OCI-LY3 (cell line): ENCODE results near the gene WWOX.

ENCODE experiments used
- H2AFZ ChIP-seq: fragments of 200-600, 300-600 bp; shearing (Covaris generic); 2 replicates; pipeline ENCODE4 v1.6.0; 2014; ENCODE audit warnings: antibody characterized with exemption, low read depth, low read length
- H3K27ac ChIP-seq: fragments of 200-600, 300-600 bp; sonication (generic); 2 replicates; pipeline ENCODE4 v1.5.1; 2014; ENCODE audit warnings: mild to moderate bottlenecking, low read length, moderate library complexity, mixed read lengths
- H3K27me3 ChIP-seq: fragments of 200-600, 300-600 bp; sonication (generic); 2 replicates; pipeline ENCODE4 v1.6.1; 2014; ENCODE audit warnings: low read depth, low read length, mixed read lengths
- H3K36me3 ChIP-seq: fragments of 200-600, 300-600 bp; sonication (generic); replicated peaks from 2 replicates; pipeline ENCODE3; 2014; ENCODE audit warnings: low read depth, low read length, mixed read lengths
- H3K4me1 ChIP-seq: fragments of 300-600, 200-600 bp; sonication (generic); 2 replicates; pipeline ENCODE4 v1.6.1; 2014; ENCODE audit warnings: low read length, mixed read lengths
- H3K4me2 ChIP-seq: fragments of 200-600, 300-600 bp; sonication (generic); 2 replicates; pipeline ENCODE4 v1.6.1; 2014; ENCODE audit warnings: low read length, mixed read lengths
- H3K4me3 ChIP-seq: fragments of 300-600, 200-600 bp; sonication (generic); 2 replicates; pipeline ENCODE4 v1.5.1; 2014; ENCODE audit warnings: antibody characterized with exemption, mild to moderate bottlenecking, low read length, moderate library complexity
- H3K79me2 ChIP-seq: fragments of 300-600, 200-600 bp; shearing (Covaris generic); 2 replicates; pipeline ENCODE4 v1.6.1; 2014; ENCODE audit warnings: mild to moderate bottlenecking, low read length, mixed read lengths
- H3K9ac ChIP-seq: fragments of 300-600, 200-600 bp; shearing (Covaris generic); 2 replicates; pipeline ENCODE4 v1.6.0; 2014; ENCODE audit warnings: mild to moderate bottlenecking, low read length, moderate library complexity
- H3K9me3 ChIP-seq: fragments of 200-600, 300-600 bp; shearing (Covaris generic); 2 replicates; pipeline ENCODE4 v1.6.1; 2014; ENCODE audit warnings: low read length, mixed read lengths; ENCODE audit not compliant: insufficient read depth
- H4K20me1 ChIP-seq: fragments of 200-600, 300-600 bp; sonication (generic); 2 replicates; pipeline ENCODE4 v1.6.1; 2016; ENCODE audit warnings: low read length, mixed read lengths; ENCODE audit not compliant: insufficient read depth
- CTCF ChIP-seq: fragments of 200-600, 300-600 bp; sonication (generic); IDR thresholded peaks from 2 replicates; pipeline ENCODE4 v1.5.1; 2014; ENCODE audit warnings: antibody characterized with exemption, low read length, low read depth
- EZH2phosphoT487 ChIP-seq: fragments of 200-600 bp; shearing (Covaris generic); IDR thresholded peaks from 2 replicates; pipeline ENCODE4 v1.6.1; 2018; ENCODE audit warnings: antibody characterized with exemption, mixed run types, low read depth

WWOX gene

GRCh38 chr16:78489631-78490030 is 390.2 kb downstream of the WWOX start:
- no peak overlapping the region for H2AFZ ChIP-seq
- no peak overlapping the region for H3K27ac ChIP-seq
- H3K36me3 ChIP-seq, result no peaks in the 10 kb centered on the region
- H3K4me2 ChIP-seq, result no peak overlapping the region
- no peaks in the 10 kb centered on the region for H3K79me2 ChIP-seq
- TF ChIP-seq CTCF, result no peak
- no peak for TF ChIP-seq EZH2phosphoT487
- H3K9me3 ChIP-seq, result no peaks in the 10 kb centered on the region
- peaks cover 8% of the 10 kb centered on the region; the same call in 1 of the 2 replicates for H3K27me3 ChIP-seq
- H3K4me1 ChIP-seq, result no peaks in the 10 kb centered on the region
- H3K9ac ChIP-seq, result no peak overlapping the region
- H3K4me3 ChIP-seq, result no peak overlapping the region
- no peaks in the 10 kb centered on the region for H4K20me1 ChIP-seq

GRCh38 chr16:78490431-78490830 is 391.0 kb downstream of the WWOX start:
- no peak overlapping the region for H3K9ac ChIP-seq
- no peaks in the 10 kb centered on the region for H3K36me3 ChIP-seq
- no peak overlapping the region for H3K4me2 ChIP-seq
- no peak overlapping the region for H2AFZ ChIP-seq
- peaks cover 8% of the 10 kb centered on the region; the same call in 1 of the 2 replicates for H3K27me3 ChIP-seq
- H3K27ac ChIP-seq, result no peak overlapping the region
- H3K79me2 ChIP-seq, result no peaks in the 10 kb centered on the region
- H3K9me3 ChIP-seq, result no peaks in the 10 kb centered on the region
- H3K4me1 ChIP-seq, result no peaks in the 10 kb centered on the region
- no peaks in the 10 kb centered on the region for H4K20me1 ChIP-seq
- TF ChIP-seq CTCF (no peak), EZH2phosphoT487 (no peak)
- no peak overlapping the region for H3K4me3 ChIP-seq

GRCh38 chr16:78490847-78491246 is 391.4 kb downstream of the WWOX start:
- TF ChIP-seq CTCF, result no peak
- no peak overlapping the region for H3K4me3 ChIP-seq
- H4K20me1 ChIP-seq, result no peaks in the 10 kb centered on the region
- no peak overlapping the region for H3K27ac ChIP-seq
- peaks cover 8% of the 10 kb centered on the region; the same call in 1 of the 2 replicates for H3K27me3 ChIP-seq
- no peaks in the 10 kb centered on the region for H3K79me2 ChIP-seq
- no peaks in the 10 kb centered on the region for H3K4me1 ChIP-seq
- H3K9me3 ChIP-seq, result no peaks in the 10 kb centered on the region
- H2AFZ ChIP-seq, result no peak overlapping the region
- H3K4me2 ChIP-seq, result no peak overlapping the region
- H3K36me3 ChIP-seq, result no peaks in the 10 kb centered on the region
- no peak overlapping the region for H3K9ac ChIP-seq

- Histone ChIP-seq H2AFZ (no peak overlapping the region), H3K4me2 (no peak overlapping the region), H3K9ac (no peak overlapping the region), H3K27ac (no peak overlapping the region), H3K9me3 (no peaks in the 10 kb centered on the region), H3K4me3 (no peak overlapping the region), H3K4me1 (no peaks in the 10 kb centered on the region), H3K36me3 (no peaks in the 10 kb centered on the region), H3K27me3 (peaks cover under 1% of the 10 kb centered on the region; the same call in 1 of the 2 replicates), H3K79me2 (no peaks in the 10 kb centered on the region), H4K20me1 (no peaks in the 10 kb centered on the region)
- TF ChIP-seq CTCF, result no peak
- no peak for TF ChIP-seq EZH2phosphoT487
These were observed 394.1 kb downstream of the WWOX start for GRCh38 chr16:78493573-78493972.
